ENCODE results near the gene SLC9A3.
"Not testable (repeated sequence)": the region's sequence is repeated elsewhere in the genome, so short reads cannot be mapped to it uniquely, and the experiment has no call there.

SLC9A3 gene

DNA sequence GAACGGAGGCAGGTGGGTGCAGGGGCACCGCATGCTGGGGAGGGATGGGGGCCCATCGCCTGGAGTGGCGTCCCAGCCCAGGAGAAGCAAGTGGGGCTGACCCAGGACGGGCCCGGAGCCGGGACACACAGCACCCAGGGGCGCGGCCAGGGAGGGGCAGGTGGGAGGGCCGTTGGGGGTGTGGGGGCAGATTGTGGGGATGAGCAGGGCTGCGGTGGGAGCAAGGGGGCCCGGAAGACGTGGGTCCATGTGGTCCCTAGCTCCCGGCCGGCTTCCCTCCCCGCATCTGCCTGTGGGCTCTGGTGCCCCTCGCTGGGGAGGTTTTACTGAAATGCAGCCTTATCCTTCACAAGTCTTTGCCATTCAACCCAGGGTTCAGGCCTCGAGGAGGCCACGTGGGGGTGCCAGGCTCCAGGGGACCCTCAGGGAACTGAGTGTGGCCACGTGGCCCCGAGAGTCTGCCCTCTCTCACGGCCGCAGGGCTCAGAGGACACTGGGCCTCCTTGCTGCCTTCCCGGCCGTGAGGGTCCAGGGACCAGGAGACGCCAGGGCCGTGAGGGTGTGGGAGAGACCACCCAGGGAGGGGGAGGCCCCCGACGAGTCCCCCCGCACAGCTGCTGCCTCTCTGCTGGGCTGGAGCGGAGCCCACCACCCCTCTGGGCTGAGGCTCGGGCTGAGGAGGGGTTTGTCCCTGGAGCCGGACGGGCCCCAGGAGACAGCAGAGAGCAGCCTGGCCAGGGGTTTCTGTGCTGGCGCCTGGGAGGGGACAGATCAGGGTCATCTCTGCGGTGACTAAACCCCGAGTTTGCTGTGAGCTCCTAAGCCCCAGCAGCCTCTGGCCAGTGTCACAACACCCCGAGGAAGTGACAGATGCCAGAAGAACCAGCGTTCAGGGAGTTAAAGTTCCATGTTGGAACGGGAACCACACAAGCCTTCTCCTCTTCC lies 35.2 kb downstream of the SLC9A3 start:
- no peak for TF ChIP-seq CTCF (IDR thresholded peaks at IDR 0.05; ENCODE audit: insufficient read depth, low read depth, low read length, missing control alignments)
- no peak for DNase-seq (ENCODE audit: low read depth)
- H3K4me3 ChIP-seq (ENCODE audit: low read length) = no peak overlapping the region

- TF ChIP-seq CTCF (IDR thresholded peaks at IDR 0.05; ENCODE audit: insufficient read depth, low read depth, low read length, missing control alignments) = no peak
- no peak overlapping the region for H3K4me3 ChIP-seq (ENCODE audit: low read length)
- no peak for DNase-seq (ENCODE audit: low read depth)
Measured at GRCh38 chr5:488241-488640, 36.0 kb downstream of the SLC9A3 start.

- not testable (repeated sequence) for H3K4me3 ChIP-seq (ENCODE audit: low read length); DNase-seq (ENCODE audit: low read depth)
Measured at GRCh38 chr5:486597-486996, 37.7 kb downstream of the SLC9A3 start.

GRCh38 chr5:485946-486491 lies 38.2 kb downstream of the SLC9A3 start:
- H3K4me3 ChIP-seq (ENCODE audit: low read length) = no peak overlapping the region
- no peak for DNase-seq (ENCODE audit: low read depth)
- TF ChIP-seq CTCF (IDR thresholded peaks at IDR 0.05; ENCODE audit: insufficient read depth, low read depth, low read length, missing control alignments) = no peak

GRCh38 chr5:485113-485945 lies 38.9 kb downstream of the SLC9A3 start:
- H3K4me3 ChIP-seq (ENCODE audit: low read length) = no peak overlapping the region
- no peak for DNase-seq (ENCODE audit: low read depth)

GRCh38 chr5:484556-484955 lies 39.7 kb downstream of the SLC9A3 start:
- DNase-seq (ENCODE audit: low read depth) = no peak
- H3K4me3 ChIP-seq (ENCODE audit: low read length) = no peak overlapping the region
- no peak for TF ChIP-seq CTCF (IDR thresholded peaks at IDR 0.05; ENCODE audit: insufficient read depth, low read depth, low read length, missing control alignments)

More at GRCh38 chr5:485113-485945, 38.9 kb downstream of the SLC9A3 start:
- no peak for TF ChIP-seq CTCF (IDR thresholded peaks at IDR 0.05; ENCODE audit: insufficient read depth, low read depth, low read length, missing control alignments)

Data from epithelial cell of esophagus (primary cell).